OCI-LY7 (cell line): ENCODE data around the gene EIF1B. TPM values are rescaled to one million over a fixed set of nuclear protein-coding genes. Genes with fewer than 3 reads are reported as not detected.

Experiments used
- BruUV-seq: library from RNA; stranded (reverse); fragments of 400-500 nt; replicated peaks from 2 replicates; lab custom pipeline; 2021; lab: Mats Ljungman, UMichigan
- CTCF ChIA-PET: fragments of 300-600 bp; sonication (Branson Sonifier 250); formaldehyde crosslinking; loops from one replicate; lab custom pipeline; 2022; ENCODE audit warnings: antibody characterized with exemption; ENCODE audit not compliant: unreplicated experiment; lab: Charles Lee
- POLR2A ChIA-PET: fragments of 300-600 bp; sonication (Branson Sonifier 250); formaldehyde crosslinking; loops from one replicate; lab custom pipeline; 2022; ENCODE audit warnings: antibody characterized with exemption; lab: Charles Lee
- DNase-seq: peaks from one replicate; pipeline ENCODE4 v3.0.0-alpha.2; 2015; ENCODE audit warnings: low spot score
- H2AFZ ChIP-seq: fragments of 200-600 bp; sonication (generic), shearing (Covaris generic); 2 replicates; pipeline ENCODE4 v1.6.1; 2014; ENCODE audit warnings: mild to moderate bottlenecking, antibody characterized with exemption, low read length, moderate library complexity
- H3K27ac ChIP-seq: fragments of 200-600 bp; sonication (generic); 2 replicates; pipeline ENCODE4 v1.5.1; 2014; ENCODE audit warnings: mixed run types, low read depth, mild to moderate bottlenecking, moderate library complexity, low read length, inconsistent platforms; ENCODE audit not compliant: poor library complexity, severe bottlenecking
- H3K36me3 ChIP-seq: fragments of 200-600 bp; sonication (generic); 2 replicates; pipeline ENCODE4 v1.6.1; 2014; ENCODE audit warnings: mild to moderate bottlenecking, antibody characterized with exemption, low read length, moderate library complexity, mixed read lengths; ENCODE audit not compliant: insufficient read depth
- H3K4me1 ChIP-seq: fragments of 200-600 bp; sonication (generic); 2 replicates; pipeline ENCODE4 v1.5.1; 2014; ENCODE audit warnings: mild to moderate bottlenecking, low read length; ENCODE audit not compliant: insufficient read depth, poor library complexity, severe bottlenecking
- H3K4me2 ChIP-seq: fragments of 200-600 bp; sonication (generic); 2 replicates; pipeline ENCODE4 v1.6.1; 2014; ENCODE audit warnings: mild to moderate bottlenecking, low read length
- H3K4me3 ChIP-seq: fragments of 200-600 bp; sonication (generic); 2 replicates; pipeline ENCODE4 v1.5.1; 2014; ENCODE audit warnings: mild to moderate bottlenecking, low read depth, low read length; ENCODE audit not compliant: poor library complexity, severe bottlenecking
- H3K79me2 ChIP-seq: fragments of 200-600 bp; sonication (generic); 2 replicates; pipeline ENCODE4 v1.6.1; 2016; ENCODE audit warnings: low read depth, mild to moderate bottlenecking, low read length, moderate library complexity, mixed read lengths; ENCODE audit not compliant: insufficient read depth
- H3K9me2 ChIP-seq: fragments of 200-600 bp; sonication (generic); 2 replicates; pipeline ENCODE4 v1.6.1; 2016; ENCODE audit warnings: mild to moderate bottlenecking, low read length, mixed read lengths; ENCODE audit not compliant: insufficient read depth
- H3K9me3 ChIP-seq: fragments of 200-600 bp; sonication (generic); 2 replicates; pipeline ENCODE4 v1.6.1; 2014; ENCODE audit warnings: mild to moderate bottlenecking, mixed run types, low read length, mixed read lengths
- H4K20me1 ChIP-seq: fragments of 200-600 bp; sonication (generic); 2 replicates; pipeline ENCODE4 v1.6.1; 2014; ENCODE audit warnings: mild to moderate bottlenecking, antibody characterized with exemption, low read length, moderate library complexity, mixed read lengths; ENCODE audit not compliant: insufficient read depth
- EZH2phosphoT487 ChIP-seq: fragments of 200-600 bp; sonication (generic); IDR thresholded peaks from 2 replicates; pipeline ENCODE4 v1.6.1; 2018; ENCODE audit warnings: low read depth, borderline replicate concordance, mild to moderate bottlenecking, mixed run types, antibody characterized with exemption, low read length, moderate library complexity, mixed read lengths
- intact Hi-C: fragments of 100-400 bp; cut with micrococcal nuclease; formaldehyde crosslinking; loops from one replicate; pipeline ENCODE4 v1.10.0; 2022; ENCODE audit not compliant: unreplicated experiment
- total RNA-seq, 2 experiments: library from RNA; depleted of rRNA in 1 of 2; stranded (reverse); fragments of >200 nt in 1 of 2; shearing (Covaris generic) in 1 of 2; gene quantifications; 2 replicates each; pipeline ENCODE4 v1.2.3, GENCODE V29; 2014 to 2022
- TF ChIP-seq, protein P1 (sequence below): fragments of 200-600 bp; sonication (generic); conservative IDR thresholded peaks from 2 replicates; pipeline ENCODE4 v1.5.1; 2014; ENCODE audit warnings: mild to moderate bottlenecking, antibody characterized with exemption, low read length, moderate library complexity, mixed read lengths

Gene EIF1B
- total RNA-seq, 2 experiments from 2014 or later, result 14.5 to 65.0 TPM

DNA sequence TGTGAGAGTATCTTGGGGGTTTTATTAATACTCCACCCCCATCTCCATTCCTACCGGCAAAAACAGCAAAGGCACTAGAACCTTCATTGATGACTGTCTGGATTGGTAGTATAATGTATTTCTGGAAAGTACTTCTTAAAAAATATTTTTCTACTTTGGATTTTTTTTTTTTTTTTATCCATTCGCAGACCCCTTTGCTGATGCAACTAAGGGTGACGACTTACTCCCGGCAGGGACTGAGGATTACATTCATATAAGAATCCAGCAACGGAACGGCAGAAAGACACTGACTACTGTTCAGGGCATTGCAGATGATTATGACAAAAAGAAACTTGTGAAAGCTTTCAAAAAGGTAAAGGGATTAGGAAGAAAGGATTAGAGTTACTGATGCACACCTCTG lies 1.2 kb downstream of the EIF1B start:
- TSS peak; percentile 78 for BruUV-seq
- peaks cover 36% of the 10 kb centered on the region for H3K4me1 ChIP-seq
- peaks cover 5% of the 10 kb centered on the region; the same call in 1 of the 2 replicates for H4K20me1 ChIP-seq
- peaks cover 42% of the 10 kb centered on the region for H3K36me3 ChIP-seq
- H3K9me3 ChIP-seq, result no peaks in the 10 kb centered on the region
- peaks cover 29% of the 10 kb centered on the region for H3K79me2 ChIP-seq
- H3K9me2 ChIP-seq, result no peaks in the 10 kb centered on the region
- peak overlapping the region; percentile 47; the same call in 1 of the 2 replicates for H2AFZ ChIP-seq
- no peak overlapping the region for H3K27ac ChIP-seq
- CTCF ChIA-PET, result no interaction called here
- POLR2A ChIA-PET, result interaction anchor here (0.7 to 2.0 kb wide), 3 partner anchors 10 to 1919 kb away, joined by 3 to 6 read pairs (median 4); no protein-coding TSS in a partner anchor
- TF ChIP-seq EZH2phosphoT487, result no peak
- peak overlapping the region; percentile 76 for H3K4me3 ChIP-seq
- DNase-seq, result no peak
- H3K4me2 ChIP-seq, result peak overlapping the region; percentile 73
- intact Hi-C loops, result loop anchor here (2.0 to 5.0 kb wide), 2 partner anchors 408 to 903 kb away; partner anchors contain the start of gene RPSA

DNA sequence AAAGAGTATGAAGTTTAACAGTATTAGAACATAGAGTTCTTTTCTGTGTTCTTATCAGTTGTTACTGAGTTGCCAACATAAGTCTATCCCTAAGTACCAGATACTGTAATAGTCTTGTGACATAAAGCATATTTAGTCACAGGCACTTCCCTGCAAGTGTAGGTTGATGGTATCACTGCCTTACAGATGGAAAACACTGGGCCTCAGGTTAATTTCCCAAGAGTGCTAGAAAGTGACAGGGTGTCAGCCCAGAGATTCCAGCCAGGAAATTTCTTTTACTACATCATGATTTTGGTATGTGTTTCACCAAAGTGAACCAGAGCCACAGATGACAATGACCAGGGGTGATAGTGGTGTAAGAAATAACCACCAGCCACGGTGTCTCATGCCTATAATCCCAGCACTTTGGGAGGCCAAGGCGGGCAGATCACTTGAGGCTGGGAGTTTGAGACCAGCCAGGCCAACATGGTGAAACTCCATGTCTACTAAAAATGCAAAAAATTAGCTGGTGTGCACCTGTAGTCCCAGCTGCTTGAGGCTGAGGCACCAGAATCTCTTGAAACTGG lies 3.2 kb downstream of the EIF1B start:
- POLR2A ChIA-PET, result interaction anchor here (0.7 to 1.4 kb wide), 2 partner anchors 121 to 932 kb away, joined by 4 to 5 read pairs; no protein-coding TSS in a partner anchor
- Histone ChIP-seq H3K4me3 (no peak overlapping the region), H3K36me3 (peaks cover 42% of the 10 kb centered on the region), H3K27ac (no peak overlapping the region), H2AFZ (no peak overlapping the region), H3K79me2 (peaks cover 29% of the 10 kb centered on the region), H3K9me2 (no peaks in the 10 kb centered on the region), H3K4me1 (peaks cover 36% of the 10 kb centered on the region), H3K9me3 (no peaks in the 10 kb centered on the region), H4K20me1 (peaks cover 5% of the 10 kb centered on the region; the same call in 1 of the 2 replicates), H3K4me2 (peak overlapping the region; percentile 73; the same call in 1 of the 2 replicates)
- no TSS peak for BruUV-seq
- CTCF ChIA-PET, result no interaction called here
- TF ChIP-seq, protein P1, sequence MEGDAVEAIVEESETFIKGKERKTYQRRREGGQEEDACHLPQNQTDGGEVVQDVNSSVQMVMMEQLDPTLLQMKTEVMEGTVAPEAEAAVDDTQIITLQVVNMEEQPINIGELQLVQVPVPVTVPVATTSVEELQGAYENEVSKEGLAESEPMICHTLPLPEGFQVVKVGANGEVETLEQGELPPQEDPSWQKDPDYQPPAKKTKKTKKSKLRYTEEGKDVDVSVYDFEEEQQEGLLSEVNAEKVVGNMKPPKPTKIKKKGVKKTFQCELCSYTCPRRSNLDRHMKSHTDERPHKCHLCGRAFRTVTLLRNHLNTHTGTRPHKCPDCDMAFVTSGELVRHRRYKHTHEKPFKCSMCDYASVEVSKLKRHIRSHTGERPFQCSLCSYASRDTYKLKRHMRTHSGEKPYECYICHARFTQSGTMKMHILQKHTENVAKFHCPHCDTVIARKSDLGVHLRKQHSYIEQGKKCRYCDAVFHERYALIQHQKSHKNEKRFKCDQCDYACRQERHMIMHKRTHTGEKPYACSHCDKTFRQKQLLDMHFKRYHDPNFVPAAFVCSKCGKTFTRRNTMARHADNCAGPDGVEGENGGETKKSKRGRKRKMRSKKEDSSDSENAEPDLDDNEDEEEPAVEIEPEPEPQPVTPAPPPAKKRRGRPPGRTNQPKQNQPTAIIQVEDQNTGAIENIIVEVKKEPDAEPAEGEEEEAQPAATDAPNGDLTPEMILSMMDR, result no peak
- TF ChIP-seq EZH2phosphoT487, result no peak
- intact Hi-C loops, result loop anchor here (5.0 kb wide), 1 partner anchor 905 kb away; the partner anchor contains the start of gene RPSA
- no peak for DNase-seq

DNA sequence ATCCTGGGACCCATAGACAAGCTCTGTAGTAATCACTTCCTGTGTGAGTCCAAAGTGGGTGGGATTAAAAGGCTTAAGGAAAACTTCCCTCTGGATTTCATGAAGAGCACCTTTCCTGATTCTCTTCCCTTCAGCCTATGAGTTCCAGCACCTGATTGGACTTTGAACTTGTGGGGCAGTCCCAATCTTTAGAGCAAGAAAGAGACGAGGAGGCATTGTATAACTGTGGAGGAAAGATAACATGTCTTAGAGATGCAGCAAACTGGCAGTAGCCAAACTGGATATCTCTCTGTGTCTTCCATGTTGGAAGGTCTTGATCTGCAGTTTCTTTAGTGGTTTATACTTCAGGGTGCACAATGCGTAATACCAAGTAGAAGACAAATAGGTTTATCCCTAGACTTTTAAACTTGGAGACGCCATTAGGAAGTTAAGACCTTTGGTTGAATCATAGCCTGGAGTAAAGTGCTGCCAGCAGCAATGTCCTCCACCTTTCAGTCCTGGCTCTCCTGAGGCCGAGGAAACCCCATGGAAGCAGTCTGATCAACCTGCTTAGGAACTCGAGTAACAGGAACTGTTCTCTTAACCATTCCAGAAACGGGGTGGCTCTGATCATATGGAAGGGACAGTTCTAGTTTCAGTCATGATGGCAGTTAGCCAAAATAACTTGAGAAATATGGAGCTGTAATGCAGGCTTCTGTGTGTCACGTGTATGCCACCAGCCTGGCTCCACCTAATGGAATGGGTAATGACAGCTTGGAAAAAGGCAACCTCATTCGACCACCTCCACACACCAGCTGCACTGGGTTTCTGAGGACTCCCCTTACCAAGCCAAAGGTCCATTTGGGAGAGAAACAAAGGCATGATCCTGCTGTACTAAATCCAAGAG lies 4.7 kb downstream of the EIF1B start:
- peaks cover 29% of the 10 kb centered on the region for H3K4me1 ChIP-seq
- H3K9me2 ChIP-seq, result no peaks in the 10 kb centered on the region
- peaks cover 42% of the 10 kb centered on the region for H3K36me3 ChIP-seq
- H3K9me3 ChIP-seq, result no peaks in the 10 kb centered on the region
- H3K27ac ChIP-seq, result no peak overlapping the region
- no peak for DNase-seq
- CTCF ChIA-PET, result no interaction called here
- POLR2A ChIA-PET, result no interaction called here
- intact Hi-C loops, result loop anchor here (5.0 kb wide), 1 partner anchor 907 kb away; the partner anchor contains the start of gene RPSA
- BruUV-seq, result no TSS peak
- H2AFZ ChIP-seq, result no peak overlapping the region
- TF ChIP-seq EZH2phosphoT487, result no peak
- TF ChIP-seq, protein P1, result no peak
- no peak overlapping the region for H3K4me3 ChIP-seq
- peaks cover 5% of the 10 kb centered on the region; the same call in 1 of the 2 replicates for H4K20me1 ChIP-seq
- H3K4me2 ChIP-seq, result no peak overlapping the region
- H3K79me2 ChIP-seq, result peaks cover 29% of the 10 kb centered on the region
